Upper lobe of left lung (tissue), 4 donors: ENCODE results near the gene TCF23.
"Not testable (repeated sequence)": the region's sequence is repeated elsewhere in the genome, so short reads cannot be mapped to it uniquely, and the experiment has no call there.

Experiments used
- POLR2A ChIP-seq, 4 donors: fragments of 450-650 bp; IDR thresholded peaks; one replicate each; pipeline ENCODE4 v1.5.1; 2016 to 2017; ENCODE audit warnings: antibody characterized with exemption in 4 of 4, mild to moderate bottlenecking in 2 of 4
- POLR2AphosphoS5 ChIP-seq, 2 donors: sonication (generic); formaldehyde crosslinking; IDR thresholded peaks; one replicate each; pipeline ENCODE4 v1.5.1; 2017; ENCODE audit warnings: antibody characterized with exemption in 2 of 2
- TF ChIP-seq, protein P1 (sequence below), 6 experiments: fragments of 450-650 bp in 4 of 6; fragments of 200-600 bp in 2 of 6; sonication (generic) in 2 of 6; IDR thresholded peaks; one replicate each; pipeline ENCODE4 v1.5.1; 2016 to 2019; ENCODE audit warnings: antibody characterized with exemption in 6 of 6

GRCh38 chr2:27111392-27112078, 37.3 kb upstream of the TCF23 start:
- TF ChIP-seq, protein P1, sequence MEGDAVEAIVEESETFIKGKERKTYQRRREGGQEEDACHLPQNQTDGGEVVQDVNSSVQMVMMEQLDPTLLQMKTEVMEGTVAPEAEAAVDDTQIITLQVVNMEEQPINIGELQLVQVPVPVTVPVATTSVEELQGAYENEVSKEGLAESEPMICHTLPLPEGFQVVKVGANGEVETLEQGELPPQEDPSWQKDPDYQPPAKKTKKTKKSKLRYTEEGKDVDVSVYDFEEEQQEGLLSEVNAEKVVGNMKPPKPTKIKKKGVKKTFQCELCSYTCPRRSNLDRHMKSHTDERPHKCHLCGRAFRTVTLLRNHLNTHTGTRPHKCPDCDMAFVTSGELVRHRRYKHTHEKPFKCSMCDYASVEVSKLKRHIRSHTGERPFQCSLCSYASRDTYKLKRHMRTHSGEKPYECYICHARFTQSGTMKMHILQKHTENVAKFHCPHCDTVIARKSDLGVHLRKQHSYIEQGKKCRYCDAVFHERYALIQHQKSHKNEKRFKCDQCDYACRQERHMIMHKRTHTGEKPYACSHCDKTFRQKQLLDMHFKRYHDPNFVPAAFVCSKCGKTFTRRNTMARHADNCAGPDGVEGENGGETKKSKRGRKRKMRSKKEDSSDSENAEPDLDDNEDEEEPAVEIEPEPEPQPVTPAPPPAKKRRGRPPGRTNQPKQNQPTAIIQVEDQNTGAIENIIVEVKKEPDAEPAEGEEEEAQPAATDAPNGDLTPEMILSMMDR (IDR thresholded peaks at IDR 0.05), result not testable (repeated sequence)
- TF ChIP-seq POLR2A, POLR2AphosphoS5 (IDR thresholded peaks at IDR 0.05): not testable (repeated sequence)
